Small intestine (tissue), 7 donors: Measurements from ENCODE around the gene FEZF2. TPM values are rescaled to one million over a fixed set of nuclear protein-coding genes. Genes with fewer than 3 reads are reported as not detected.

Source experiments
- DNase-seq, 2 donors: peaks; one replicate each; pipeline versions ENCODE4 v3.0.0 to v3.0.0-alpha.2; 2013
- FAIRE-seq: peaks from 2 replicates; lab custom pipeline; 2012; peaks lifted over from hg19 to GRCh38; lab: Jason Lieb, UNC
- H3K27ac ChIP-seq, 3 donors: one replicate each; pipeline ENCODE4 v1.5.1; 2013; ENCODE audit warnings: low read length in 2 of 3, mild to moderate bottlenecking in 2 of 3, control low read depth in 1 of 3, inconsistent platforms in 1 of 3, low read depth in 1 of 3, moderate library complexity in 1 of 3
- H3K27me3 ChIP-seq, 3 donors: one replicate each; pipeline ENCODE4 v1.6.1; 2013; ENCODE audit warnings: low read length in 3 of 3, inconsistent platforms in 1 of 3; ENCODE audit not compliant: control insufficient read depth in 3 of 3, insufficient read depth in 3 of 3
- H3K36me3 ChIP-seq, 3 donors: one replicate each; pipeline ENCODE4 v1.6.1; 2013; ENCODE audit warnings: low read length in 3 of 3, inconsistent platforms in 1 of 3, low read depth in 1 of 3, mild to moderate bottlenecking in 1 of 3, moderate library complexity in 1 of 3; ENCODE audit not compliant: control insufficient read depth in 3 of 3, insufficient read depth in 2 of 3
- H3K4me1 ChIP-seq, 3 donors: one replicate each; pipeline ENCODE4 v1.6.1; 2013; ENCODE audit warnings: low read length in 2 of 3, inconsistent platforms in 1 of 3, low read depth in 1 of 3, mild to moderate bottlenecking in 1 of 3, moderate library complexity in 1 of 3; ENCODE audit not compliant: control insufficient read depth in 3 of 3, insufficient read depth in 2 of 3
- H3K4me3 ChIP-seq, 3 donors: one replicate each; pipeline ENCODE4 v1.5.1; 2013; ENCODE audit warnings: low read length in 3 of 3, control low read depth in 1 of 3, inconsistent platforms in 1 of 3, low read depth in 1 of 3, mild to moderate bottlenecking in 1 of 3, moderate library complexity in 1 of 3
- H3K9me3 ChIP-seq, 2 donors: one replicate each; pipeline ENCODE4 v1.6.1; 2013; ENCODE audit warnings: low read depth in 1 of 2, low read length in 1 of 2; ENCODE audit not compliant: control insufficient read depth in 2 of 2, insufficient read depth in 1 of 2
- WGBS, 3 donors: extraction: QIAGEN DNeasy Blood & Tissue Kit; methylation state at CpG; one replicate each; pipeline ENCODE4 v1.1.7; 2013; 5-methylcytosine and 5-hydroxymethylcytosine counted together
- polyA plus RNA-seq, 4 donors: library from polyadenylated mRNA; stranded (reverse) in 3 of 4; unstranded in 1 of 4; fragments of 200-250 nt in 3 of 4; fragments of 120-200 nt in 1 of 4; gene quantifications; one replicate each; pipeline versions ENCODE4 v1.2.1 to v1.2.3, GENCODE V29; 2013
- donor health status: healthy with polysubstance abuse.
- donor health status: control.
- donor health status: control.
- donor health status: Bipolar disorder and iron deficiency.
- donor health status: healthy.

The FEZF2 gene
- polyA plus RNA-seq, 4 donors = not detected

GRCh38 chr3:62376454-62376720 is 3.0 kb upstream of the FEZF2 start:
- H3K9me3 ChIP-seq = peaks cover 0 to 2% of the 10 kb centered on the region in 2 donors
- H3K36me3 ChIP-seq = no peaks in the 10 kb centered on the region
- no peak for DNase-seq
- H3K4me1 ChIP-seq = no peaks in the 10 kb centered on the region
- 41 to 58% (median 49%) methylated on average over 3 of the region's 3 CpGs for WGBS, 3 donors
- peaks cover 25 to 96% (median 65%) of the 10 kb centered on the region in 3 donors for H3K27me3 ChIP-seq
- no peak overlapping the region for H3K4me3 ChIP-seq
- H3K27ac ChIP-seq = no peak overlapping the region
- FAIRE-seq = no peak

GRCh38 chr3:62375655-62376453 is 2.5 kb upstream of the FEZF2 start:
- WGBS, 3 donors = 20 to 26% (median 26%) methylated on average over 14 of the region's 14 CpGs
- DNase-seq (no peak), FAIRE-seq (no peak)

DNA sequence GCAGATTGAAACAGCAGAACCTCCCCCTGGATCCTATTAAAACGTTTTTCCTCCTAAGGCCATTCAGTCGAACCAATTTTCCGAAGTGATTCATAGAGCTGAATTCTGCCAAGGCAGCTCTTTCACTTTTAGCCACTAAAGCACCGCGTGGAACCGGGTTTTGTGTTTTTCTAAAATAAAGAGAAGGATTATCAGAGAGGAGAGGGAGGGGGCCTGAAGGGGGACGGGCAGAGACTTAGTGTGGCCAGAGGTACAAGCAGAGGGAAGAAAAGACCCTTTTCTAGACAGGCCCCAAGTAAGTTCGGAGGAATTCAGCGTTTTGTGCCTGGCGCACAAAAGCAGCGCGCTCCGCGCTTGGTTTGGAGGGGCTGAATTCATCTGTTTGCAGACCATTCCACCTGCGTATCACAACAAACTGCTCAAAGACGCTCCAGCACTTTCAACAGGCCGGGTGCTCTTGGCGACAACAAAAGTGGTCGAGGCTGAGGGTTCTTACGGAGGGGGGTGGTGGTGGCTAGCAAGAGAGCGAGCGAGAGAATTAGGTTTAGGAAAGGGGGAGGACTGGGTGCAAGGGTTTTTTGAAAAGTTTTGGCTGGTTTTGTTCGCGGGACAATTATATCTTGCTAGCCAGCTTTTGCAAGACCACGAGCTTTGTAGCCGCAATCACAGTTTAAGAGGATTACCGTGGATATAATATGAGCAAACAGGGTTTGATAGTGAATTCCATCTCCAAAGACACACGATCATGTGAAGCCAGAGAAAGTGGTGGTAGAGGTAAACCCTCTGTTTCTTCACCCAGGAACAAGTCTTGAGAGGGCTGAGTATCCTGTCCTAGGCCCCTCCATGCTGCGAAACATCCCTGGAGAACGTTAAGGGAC is 1.2 kb upstream of the FEZF2 start:
- Histone ChIP-seq H3K4me3 (no peak overlapping the region), H3K36me3 (no peaks in the 10 kb centered on the region), H3K27ac (no peak overlapping the region), H3K27me3 (peaks cover 29 to 99% (median 69%) of the 10 kb centered on the region in 3 donors), H3K4me1 (no peaks in the 10 kb centered on the region), H3K9me3 (peaks cover 0 to 2% of the 10 kb centered on the region in 2 donors)
- no peak for FAIRE-seq
- WGBS, 3 donors = 4 to 9% (median 6%) methylated on average over 30 of the region's 30 CpGs
- DNase-seq = no peak

More at GRCh38 chr3:62375655-62376453, 2.5 kb upstream of the FEZF2 start:
- Histone ChIP-seq H3K4me1 (no peaks in the 10 kb centered on the region), H3K9me3 (peaks cover 0 to 2% of the 10 kb centered on the region in 2 donors), H3K27ac (no peak overlapping the region), H3K36me3 (no peaks in the 10 kb centered on the region), H3K4me3 (no peak overlapping the region), H3K27me3 (peaks cover 27 to 96% (median 65%) of the 10 kb centered on the region in 3 donors)

DNA sequence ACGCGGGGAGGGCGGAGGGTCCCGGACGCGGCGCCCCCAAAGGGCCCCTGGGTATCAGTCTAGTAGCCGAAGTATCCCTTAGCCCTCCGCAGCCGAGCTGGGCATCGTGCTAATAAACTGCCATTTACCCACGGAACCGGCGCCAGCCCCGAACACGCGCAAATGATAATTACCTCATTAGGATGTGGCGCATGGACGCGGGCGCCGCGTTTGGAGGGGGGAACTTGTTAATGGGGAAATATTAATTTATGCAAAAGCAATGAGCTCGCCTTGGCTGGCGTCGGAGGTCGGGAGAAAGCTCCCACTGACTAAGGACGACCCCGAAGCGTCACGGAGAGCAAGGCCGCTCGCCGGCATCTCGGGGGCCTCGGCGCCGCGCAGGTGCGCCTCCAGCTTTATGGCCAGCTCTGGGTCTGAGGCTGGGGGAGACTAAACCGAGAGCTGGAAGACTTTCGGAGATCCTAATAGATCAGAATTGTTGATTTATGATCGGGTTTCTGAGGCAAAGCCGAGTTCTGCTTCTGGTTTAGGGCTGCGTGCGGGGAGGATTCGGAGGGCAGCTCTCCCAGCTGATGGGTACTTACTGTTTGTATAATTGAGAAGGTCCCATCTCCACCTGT is 474 bp upstream of the FEZF2 start:
- Histone ChIP-seq H3K4me1 (no peaks in the 10 kb centered on the region), H3K9me3 (peaks cover 0 to 2% of the 10 kb centered on the region in 2 donors)

DNA sequence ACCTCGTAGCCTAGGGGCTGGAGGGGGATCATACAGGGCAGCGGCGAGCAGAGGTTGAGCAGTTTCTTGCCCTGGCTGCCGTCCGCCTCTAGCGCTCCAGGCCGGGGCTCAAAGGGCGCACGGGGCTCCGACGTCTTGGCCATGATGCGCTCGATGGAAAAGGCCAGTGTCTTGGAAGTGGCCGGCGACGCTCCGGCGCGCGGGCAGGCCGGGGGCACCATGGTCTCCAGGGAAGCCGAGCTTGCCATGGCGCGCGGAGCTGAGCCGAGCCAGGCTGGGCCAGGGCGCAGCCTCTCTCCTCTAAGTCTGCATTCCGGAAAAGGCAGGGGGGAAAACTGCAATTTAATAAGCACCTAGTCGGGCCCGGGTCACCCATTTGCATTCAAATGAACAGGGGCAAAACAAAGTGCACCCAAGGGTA is 719 bp downstream of the FEZF2 start:
- peaks cover 0 to 7% of the 10 kb centered on the region in 2 donors for H3K9me3 ChIP-seq
- H3K27me3 ChIP-seq = peaks cover 29 to 99% (median 73%) of the 10 kb centered on the region in 3 donors
- FAIRE-seq (no peak), DNase-seq (no peak)
- H3K4me1 ChIP-seq = no peaks in the 10 kb centered on the region
- no peaks in the 10 kb centered on the region for H3K36me3 ChIP-seq
- H3K4me3 ChIP-seq = no peak overlapping the region
- H3K27ac ChIP-seq = no peak overlapping the region
- WGBS, 3 donors = 3 to 5% (median 4%) methylated on average over 30 of the region's 30 CpGs

More for the DNA sequence above, 474 bp upstream of the FEZF2 start:
- FAIRE-seq (no peak), DNase-seq (no peak)
- Histone ChIP-seq H3K4me3 (no peak overlapping the region), H3K36me3 (no peaks in the 10 kb centered on the region), H3K27me3 (peaks cover 29 to 99% (median 71%) of the 10 kb centered on the region in 3 donors), H3K27ac (no peak overlapping the region)
- WGBS, 3 donors = 2 to 6% (median 4%) methylated on average over 41 to 47 of the region's 47 CpGs

DNA sequence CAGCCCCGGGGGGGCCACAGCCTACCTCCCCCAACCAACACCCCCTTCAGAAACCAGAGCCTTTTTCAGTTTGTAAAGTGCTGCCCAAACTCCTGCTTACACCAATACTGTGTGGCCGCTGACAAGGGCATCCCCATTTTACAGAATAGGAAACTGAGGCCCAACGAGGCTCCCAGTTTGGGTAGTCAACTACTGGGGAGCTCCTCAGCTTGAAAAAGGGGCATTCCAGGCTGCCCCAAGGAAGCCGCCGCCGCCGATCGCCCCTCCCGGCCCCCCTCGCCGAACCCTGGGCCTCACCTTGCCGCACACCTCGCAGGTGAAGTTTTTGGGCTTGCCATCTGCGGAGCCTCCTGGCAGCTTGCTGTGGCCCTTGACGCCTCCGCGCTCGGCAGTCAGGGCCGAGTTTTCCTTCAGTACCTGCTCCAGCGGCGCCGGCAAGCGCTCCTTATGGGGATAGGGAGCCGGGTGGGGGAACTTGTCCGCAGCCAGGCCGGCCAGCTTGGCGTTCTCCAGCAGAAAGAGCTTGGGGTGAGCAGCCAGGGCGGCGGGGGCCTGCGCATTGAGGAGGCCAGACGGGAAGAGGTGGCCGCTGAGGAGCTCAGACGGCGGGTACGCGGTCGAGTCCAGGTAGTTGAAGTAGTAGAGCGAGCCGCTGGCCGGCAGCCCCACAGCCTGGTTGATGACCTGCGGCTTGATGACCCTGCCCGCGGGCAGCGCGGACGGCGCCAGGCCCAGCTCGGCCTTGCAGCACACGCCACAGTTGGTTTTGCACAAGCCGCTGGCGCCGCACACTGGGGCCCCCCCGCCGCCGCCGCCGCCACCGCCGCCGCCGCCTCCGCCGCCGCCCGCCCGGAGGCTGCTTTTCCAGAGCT is 1.4 kb downstream of the FEZF2 start:
- no peaks in the 10 kb centered on the region for H3K4me1 ChIP-seq

GRCh38 chr3:62370858-62371719 is 2.3 kb downstream of the FEZF2 start:
- Histone ChIP-seq H3K27ac (no peak overlapping the region), H3K4me1 (no peaks in the 10 kb centered on the region), H3K9me3 (peaks cover 0 to 7% of the 10 kb centered on the region in 2 donors), H3K36me3 (no peaks in the 10 kb centered on the region), H3K4me3 (no peak overlapping the region), H3K27me3 (peaks cover 25 to 97% (median 66%) of the 10 kb centered on the region in 3 donors)
- DNase-seq (no peak), FAIRE-seq (no peak)
- WGBS, 3 donors = 6 to 12% (median 10%) methylated on average over 49 of the region's 49 CpGs

More for the DNA sequence above, 1.4 kb downstream of the FEZF2 start:
- Histone ChIP-seq H3K4me3 (no peak overlapping the region), H3K27me3 (peaks cover 26 to 99% (median 71%) of the 10 kb centered on the region in 3 donors), H3K36me3 (no peaks in the 10 kb centered on the region), H3K9me3 (peaks cover 0 to 7% of the 10 kb centered on the region in 2 donors), H3K27ac (no peak overlapping the region)
- DNase-seq = no peak
- FAIRE-seq = no peak
- WGBS, 3 donors = 3 to 9% (median 7%) methylated on average over 62 to 66 of the region's 66 CpGs
